ENCODE measurements around the gene NUDT4. TPM values are rescaled to one million over a fixed set of nuclear protein-coding genes. Genes with fewer than 3 reads are reported as not detected.
A peak's percentile ranks its signal among the peaks of the same experiment; 100 is the strongest.

Gene NUDT4
- total RNA-seq, 2 experiments from 2014 or later = 37.8 to 41.0 TPM

- peaks cover 2% of the 10 kb centered on the region for H3K4me1 Mint-ChIP-seq
- H3K27ac Mint-ChIP-seq = no peak overlapping the region
- H3K9me3 Mint-ChIP-seq = no peaks in the 10 kb centered on the region
- no peaks in the 10 kb centered on the region for H3K27me3 Mint-ChIP-seq
- ChIA-PET CTCF (no interaction called here), POLR2A (no interaction called here)
- no peak for DNase-seq
- no peaks in the 10 kb centered on the region for H3K36me3 Mint-ChIP-seq (ENCODE audit: low read depth)
- H3K4me3 Mint-ChIP-seq = no peak overlapping the region
Observed at GRCh38 chr12:93356214-93356613, 21.5 kb upstream of the NUDT4 start.

- Mint-ChIP-seq H3K4me1 (peaks cover 2% of the 10 kb centered on the region), H3K36me3 (ENCODE audit: low read depth) (no peaks in the 10 kb centered on the region), H3K4me3 (no peak overlapping the region), H3K9me3 (no peaks in the 10 kb centered on the region), H3K27ac (no peak overlapping the region), H3K27me3 (no peaks in the 10 kb centered on the region)
- no peak for DNase-seq
- POLR2A ChIA-PET = no interaction called here
- CTCF ChIA-PET = no interaction called here
Observed at GRCh38 chr12:93358058-93358457, 19.7 kb upstream of the NUDT4 start.

- ChIA-PET POLR2A (no interaction called here), CTCF (interaction anchor here (0.7 kb wide), 1 partner anchor 443 kb away, joined by 3 read pairs; no protein-coding TSS in a partner anchor)
- Mint-ChIP-seq H3K27ac (no peak overlapping the region), H3K9me3 (no peaks in the 10 kb centered on the region), H3K36me3 (ENCODE audit: low read depth) (no peaks in the 10 kb centered on the region), H3K4me1 (peaks cover 9% of the 10 kb centered on the region), H3K4me3 (no peak overlapping the region), H3K27me3 (no peaks in the 10 kb centered on the region)
- DNase-seq = no peak
Observed at GRCh38 chr12:93358821-93359220, 18.9 kb upstream of the NUDT4 start.

GRCh38 chr12:93360688-93361087 lies 17.0 kb upstream of the NUDT4 start:
- Mint-ChIP-seq H3K27me3 (no peaks in the 10 kb centered on the region), H3K36me3 (ENCODE audit: low read depth) (no peaks in the 10 kb centered on the region)
- CTCF ChIA-PET = no interaction called here

GRCh38 chr12:93361151-93361919 lies 16.4 kb upstream of the NUDT4 start:
- POLR2A ChIA-PET = no interaction called here
- Mint-ChIP-seq H3K9me3 (no peaks in the 10 kb centered on the region), H3K36me3 (ENCODE audit: low read depth) (no peaks in the 10 kb centered on the region), H3K27me3 (no peaks in the 10 kb centered on the region), H3K4me1 (peaks cover 14% of the 10 kb centered on the region), H3K4me3 (no peak overlapping the region), H3K27ac (no peak overlapping the region)
- CTCF ChIA-PET = no interaction called here
- no peak for DNase-seq

More at GRCh38 chr12:93360688-93361087, 17.0 kb upstream of the NUDT4 start:
- no peak overlapping the region for H3K4me3 Mint-ChIP-seq
- no peak for DNase-seq
- peaks cover 14% of the 10 kb centered on the region for H3K4me1 Mint-ChIP-seq
- POLR2A ChIA-PET = no interaction called here
- no peaks in the 10 kb centered on the region for H3K9me3 Mint-ChIP-seq
- no peak overlapping the region for H3K27ac Mint-ChIP-seq

GRCh38 chr12:93363841-93364297 lies 13.9 kb upstream of the NUDT4 start:
- ChIA-PET CTCF (interaction anchor here (0.6 to 1.3 kb wide), 3 partner anchors 13 to 223 kb away, joined by 3 to 6 read pairs (median 4); no protein-coding TSS in a partner anchor), POLR2A (interaction anchor here (0.5 kb wide), 1 partner anchor 353 kb away, joined by 4 read pairs; no protein-coding TSS in a partner anchor)
- no peak for DNase-seq
- no peak overlapping the region for H3K4me3 Mint-ChIP-seq
- peaks cover 12% of the 10 kb centered on the region for H3K4me1 Mint-ChIP-seq
- peak overlapping the region; percentile 43 for H3K27ac Mint-ChIP-seq
- no peaks in the 10 kb centered on the region for H3K27me3 Mint-ChIP-seq
- no peaks in the 10 kb centered on the region for H3K36me3 Mint-ChIP-seq (ENCODE audit: low read depth)
- no peaks in the 10 kb centered on the region for H3K9me3 Mint-ChIP-seq

GRCh38 chr12:93365616-93366405 lies 11.9 kb upstream of the NUDT4 start:
- H3K36me3 Mint-ChIP-seq (ENCODE audit: low read depth) = no peaks in the 10 kb centered on the region
- H3K27ac Mint-ChIP-seq = no peak overlapping the region
- no peak overlapping the region for H3K4me3 Mint-ChIP-seq
- POLR2A ChIA-PET = no interaction called here
- no peaks in the 10 kb centered on the region for H3K9me3 Mint-ChIP-seq
- peaks cover 12% of the 10 kb centered on the region for H3K4me1 Mint-ChIP-seq
- no peaks in the 10 kb centered on the region for H3K27me3 Mint-ChIP-seq
- no peak for DNase-seq
- CTCF ChIA-PET = interaction anchor here (0.5 to 1.1 kb wide), 2 partner anchors 11 kb away, joined by 3 to 4 read pairs; partner anchors contain the start of gene NUDT4

- CTCF ChIA-PET = interaction anchor here (1.1 kb wide), 1 partner anchor 11 kb away, joined by 4 read pairs; the partner anchor contains the start of gene NUDT4
- peaks cover 12% of the 10 kb centered on the region for H3K4me1 Mint-ChIP-seq
- POLR2A ChIA-PET = no interaction called here
- H3K27ac Mint-ChIP-seq = no peak overlapping the region
- no peaks in the 10 kb centered on the region for H3K9me3 Mint-ChIP-seq
- H3K4me3 Mint-ChIP-seq = no peak overlapping the region
- H3K27me3 Mint-ChIP-seq = no peaks in the 10 kb centered on the region
- no peak for DNase-seq
- H3K36me3 Mint-ChIP-seq (ENCODE audit: low read depth) = no peaks in the 10 kb centered on the region
Observed at GRCh38 chr12:93366422-93366821, 11.3 kb upstream of the NUDT4 start.

GRCh38 chr12:93368766-93369165 lies 9.0 kb upstream of the NUDT4 start:
- Mint-ChIP-seq H3K4me3 (no peak overlapping the region), H3K36me3 (ENCODE audit: low read depth) (no peaks in the 10 kb centered on the region), H3K9me3 (no peaks in the 10 kb centered on the region), H3K4me1 (peaks cover 7% of the 10 kb centered on the region), H3K27ac (no peak overlapping the region), H3K27me3 (no peaks in the 10 kb centered on the region)
- ChIA-PET CTCF (no interaction called here), POLR2A (no interaction called here)
- DNase-seq = no peak

- Mint-ChIP-seq H3K27me3 (no peaks in the 10 kb centered on the region), H3K4me3 (no peak overlapping the region), H3K36me3 (ENCODE audit: low read depth) (no peaks in the 10 kb centered on the region), H3K27ac (no peak overlapping the region), H3K4me1 (peaks cover 6% of the 10 kb centered on the region), H3K9me3 (no peaks in the 10 kb centered on the region)
- no peak for DNase-seq
- ChIA-PET POLR2A (no interaction called here), CTCF (no interaction called here)
Observed at GRCh38 chr12:93369505-93369904, 8.2 kb upstream of the NUDT4 start.

GRCh38 chr12:93370947-93371346 lies 6.8 kb upstream of the NUDT4 start:
- Mint-ChIP-seq H3K4me1 (peaks cover 5% of the 10 kb centered on the region), H3K9me3 (no peaks in the 10 kb centered on the region), H3K4me3 (no peak overlapping the region), H3K27ac (no peak overlapping the region), H3K27me3 (no peaks in the 10 kb centered on the region), H3K36me3 (ENCODE audit: low read depth) (no peaks in the 10 kb centered on the region)
- DNase-seq = no peak
- ChIA-PET POLR2A (no interaction called here), CTCF (interaction anchor here (1.6 kb wide), 1 partner anchor 14 kb away, joined by 3 read pairs; no protein-coding TSS in a partner anchor)

GRCh38 chr12:93373961-93374656 lies 3.6 kb upstream of the NUDT4 start:
- H3K9me3 Mint-ChIP-seq = no peaks in the 10 kb centered on the region
- H3K36me3 Mint-ChIP-seq (ENCODE audit: low read depth) = no peaks in the 10 kb centered on the region
- no peaks in the 10 kb centered on the region for H3K27me3 Mint-ChIP-seq
- CTCF ChIA-PET = interaction anchor here (0.5 to 1.1 kb wide), 4 partner anchors 17 to 1776 kb away, joined by 3 read pairs; no protein-coding TSS in a partner anchor
- H3K27ac Mint-ChIP-seq = no peak overlapping the region
- H3K4me3 Mint-ChIP-seq = no peak overlapping the region
- no peak for DNase-seq
- POLR2A ChIA-PET = no interaction called here
- peaks cover 14% of the 10 kb centered on the region for H3K4me1 Mint-ChIP-seq

- Mint-ChIP-seq H3K36me3 (ENCODE audit: low read depth) (no peaks in the 10 kb centered on the region), H3K9me3 (no peaks in the 10 kb centered on the region), H3K4me1 (peaks cover 25% of the 10 kb centered on the region), H3K27ac (no peak overlapping the region), H3K4me3 (no peak overlapping the region), H3K27me3 (no peaks in the 10 kb centered on the region)
- CTCF ChIA-PET = interaction anchor here (1.0 to 1.3 kb wide), 2 partner anchors 12 to 20 kb away, joined by 3 to 6 read pairs; no protein-coding TSS in a partner anchor
- no peak for DNase-seq
- POLR2A ChIA-PET = no interaction called here
Observed at GRCh38 chr12:93375906-93376305, 1.8 kb upstream of the NUDT4 start.
